Hematopoietic multipotent progenitor cell treated with erythropoietin and hydrocortisone succinate and interleukin-3 and kit ligand, for 17 days (in vitro differentiated cells): ENCODE results near the gene UBE2S.
"Not testable (repeated sequence)": the region's sequence is repeated elsewhere in the genome, so short reads cannot be mapped to it uniquely, and the experiment has no call there.

Experiments used
- DNase-seq: peaks from one replicate; pipeline ENCODE4 v3.0.0-alpha.2; 2015; ENCODE audit warnings: low spot score

The UBE2S gene

GRCh38 chr19:55406091-55406825 lies 1.3 kb downstream of the UBE2S start:
- peak; percentile 46 for DNase-seq

DNA sequence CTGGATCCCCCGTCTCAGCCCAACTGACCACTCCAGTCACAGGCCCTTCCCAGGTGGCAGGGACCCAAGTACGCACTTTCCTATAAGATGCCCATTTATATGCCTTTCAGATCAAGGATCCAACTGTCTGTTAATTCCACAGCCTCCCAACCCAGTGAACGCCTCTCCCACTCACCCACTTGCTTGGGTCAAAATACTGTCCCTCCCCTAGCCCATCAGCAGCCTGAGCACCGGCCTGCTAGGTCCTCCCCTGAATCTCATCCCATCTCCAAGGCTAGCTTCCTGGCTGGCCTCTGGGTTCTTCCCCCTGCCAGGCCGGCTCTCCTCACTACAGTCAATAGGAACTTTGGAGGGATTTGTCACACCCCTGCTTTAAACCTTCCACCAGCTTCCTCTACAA lies 1.9 kb downstream of the UBE2S start:
- DNase-seq: peak; percentile 32

- DNase-seq: no peak
These were observed 5.1 kb downstream of the UBE2S start for GRCh38 chr19:55402509-55402908.

DNA sequence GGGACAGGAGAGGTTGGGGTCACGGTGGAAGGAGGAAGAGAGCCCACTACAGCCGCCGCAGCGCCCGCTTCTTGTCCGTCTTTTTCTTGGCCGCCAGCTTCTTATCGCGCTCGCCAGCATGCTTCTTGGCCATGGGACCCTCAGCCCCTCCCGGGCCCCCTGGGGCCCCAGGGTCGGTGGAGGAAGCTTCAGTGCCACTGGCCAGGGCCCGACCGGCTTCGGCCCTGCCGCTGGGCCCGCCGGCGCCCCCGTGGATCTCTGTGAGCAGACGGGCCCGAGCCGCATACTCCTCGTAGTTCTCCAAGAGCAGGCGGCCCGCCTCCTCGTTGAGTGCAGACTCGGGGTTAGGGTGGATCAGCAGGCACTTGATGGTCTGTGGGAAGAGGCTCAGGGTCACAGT lies 6.2 kb downstream of the UBE2S start:
- DNase-seq: not testable (repeated sequence)

DNA sequence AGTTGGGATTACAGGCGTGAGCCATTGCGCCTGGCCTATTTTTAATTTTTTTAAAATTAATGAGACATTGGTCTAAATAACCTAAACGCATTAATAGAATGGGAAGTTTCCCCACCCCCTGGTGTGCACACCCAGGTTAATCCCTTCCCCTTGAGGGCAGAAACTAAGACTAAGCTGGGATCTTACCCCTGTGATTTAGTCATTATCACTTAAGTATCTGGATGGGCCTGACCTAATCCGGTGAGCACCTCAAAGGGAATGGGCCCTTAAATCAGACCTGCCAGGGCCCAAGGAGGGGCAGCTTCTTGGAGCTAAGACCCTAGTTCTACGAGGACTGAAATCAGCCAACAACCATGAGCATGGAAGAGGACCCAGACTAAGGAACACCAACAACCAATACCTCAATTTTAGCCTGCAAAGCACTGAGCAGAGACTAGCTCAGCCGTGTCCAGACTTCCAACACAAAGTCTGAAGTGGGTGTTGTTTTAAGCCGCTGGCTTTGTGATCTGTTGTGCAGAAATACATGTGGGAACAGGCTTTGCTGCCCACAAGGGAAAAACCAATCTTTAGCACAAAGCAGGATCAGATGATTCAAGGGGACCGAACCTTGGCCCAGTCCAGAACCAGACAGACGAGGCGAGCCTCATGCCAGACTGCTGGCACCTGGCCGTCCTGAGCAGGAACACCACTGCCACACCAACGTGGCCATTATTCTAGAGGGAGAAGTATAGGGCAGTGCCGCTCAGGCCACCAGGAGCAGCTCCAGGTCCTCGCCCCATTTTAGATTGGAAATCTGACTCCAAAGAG lies 7.1 kb downstream of the UBE2S start:
- DNase-seq: no peak

GRCh38 chr19:55398200-55398925 lies 9.2 kb downstream of the UBE2S start:
- DNase-seq: no peak

- no peak for DNase-seq
These were observed 14.5 kb downstream of the UBE2S start for GRCh38 chr19:55392820-55393761.

GRCh38 chr19:55391702-55392615 lies 15.6 kb downstream of the UBE2S start:
- no peak for DNase-seq

DNA sequence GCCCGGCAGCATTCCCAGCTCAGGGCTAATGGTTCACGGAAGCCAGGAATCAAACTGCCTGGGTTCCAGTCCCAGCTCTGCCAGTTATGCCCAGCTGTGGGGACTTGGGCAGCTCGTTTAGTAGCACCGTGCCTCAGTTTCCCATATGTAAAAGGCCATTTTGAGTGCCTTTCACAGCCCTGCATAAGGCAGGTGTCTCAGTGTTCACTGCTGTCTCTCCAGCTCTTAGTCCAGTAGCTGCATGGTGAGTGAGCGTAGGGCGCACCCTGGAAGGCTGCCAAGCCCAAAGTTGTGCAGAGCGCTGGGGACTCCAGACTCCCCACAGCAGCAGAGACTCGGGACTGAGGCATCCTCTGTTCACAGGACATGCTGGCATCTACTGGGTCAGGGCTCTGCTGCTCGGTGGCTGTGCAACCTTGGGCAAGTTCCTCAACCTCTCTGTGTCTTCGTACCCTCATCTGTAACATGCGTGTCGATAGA lies 16.4 kb downstream of the UBE2S start:
- DNase-seq: no peak

GRCh38 chr19:55390461-55390880 lies 17.1 kb downstream of the UBE2S start:
- DNase-seq: no peak

DNA sequence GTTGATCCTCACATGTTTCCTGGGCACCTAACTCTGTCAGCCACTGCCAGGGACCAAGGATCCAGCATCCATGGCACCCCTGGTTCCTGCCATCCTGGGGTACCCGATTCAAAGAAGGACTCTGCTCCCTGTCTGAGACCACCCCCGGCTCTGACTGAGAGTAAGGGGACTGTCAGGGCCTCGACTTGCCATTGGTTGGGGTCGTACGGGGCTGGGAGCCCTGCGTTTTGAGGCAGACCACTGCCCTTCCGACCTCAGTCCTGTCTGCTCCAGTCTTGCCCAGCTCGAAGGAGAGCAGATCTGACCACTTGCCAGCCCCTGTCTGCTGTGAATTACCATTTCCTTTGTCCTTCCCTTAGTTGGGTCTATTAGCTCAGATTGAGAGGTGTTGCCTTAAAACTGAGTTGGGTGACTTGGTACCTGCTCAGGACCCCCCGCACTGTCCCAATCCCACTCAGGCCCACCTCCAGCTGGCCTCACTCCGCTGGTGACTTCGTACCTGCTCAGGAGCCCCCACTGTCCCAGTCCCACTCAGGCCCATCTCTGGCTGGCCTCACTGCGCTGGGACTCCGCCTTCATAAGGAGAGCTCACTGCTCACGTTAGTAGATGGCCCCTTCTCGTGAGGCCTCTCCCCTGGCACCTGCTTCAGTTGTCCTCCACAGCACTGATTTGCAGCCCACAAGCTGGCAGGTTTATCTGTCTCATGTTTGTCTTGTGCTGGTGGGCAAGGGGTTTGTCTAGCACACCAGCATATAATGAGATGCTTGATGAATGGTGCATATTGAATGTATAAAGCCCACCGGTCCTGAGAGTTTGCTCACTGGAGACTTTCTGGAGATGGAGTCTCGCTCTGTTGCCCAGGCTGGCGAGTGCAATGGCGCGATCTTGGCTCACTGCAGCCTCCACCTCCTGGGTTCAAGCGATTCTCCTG lies 17.9 kb downstream of the UBE2S start:
- no peak for DNase-seq

GRCh38 chr19:55387736-55388497 lies 19.7 kb downstream of the UBE2S start:
- DNase-seq: no peak

- no peak for DNase-seq
These were observed 21.1 kb downstream of the UBE2S start for GRCh38 chr19:55386493-55386971.

DNA sequence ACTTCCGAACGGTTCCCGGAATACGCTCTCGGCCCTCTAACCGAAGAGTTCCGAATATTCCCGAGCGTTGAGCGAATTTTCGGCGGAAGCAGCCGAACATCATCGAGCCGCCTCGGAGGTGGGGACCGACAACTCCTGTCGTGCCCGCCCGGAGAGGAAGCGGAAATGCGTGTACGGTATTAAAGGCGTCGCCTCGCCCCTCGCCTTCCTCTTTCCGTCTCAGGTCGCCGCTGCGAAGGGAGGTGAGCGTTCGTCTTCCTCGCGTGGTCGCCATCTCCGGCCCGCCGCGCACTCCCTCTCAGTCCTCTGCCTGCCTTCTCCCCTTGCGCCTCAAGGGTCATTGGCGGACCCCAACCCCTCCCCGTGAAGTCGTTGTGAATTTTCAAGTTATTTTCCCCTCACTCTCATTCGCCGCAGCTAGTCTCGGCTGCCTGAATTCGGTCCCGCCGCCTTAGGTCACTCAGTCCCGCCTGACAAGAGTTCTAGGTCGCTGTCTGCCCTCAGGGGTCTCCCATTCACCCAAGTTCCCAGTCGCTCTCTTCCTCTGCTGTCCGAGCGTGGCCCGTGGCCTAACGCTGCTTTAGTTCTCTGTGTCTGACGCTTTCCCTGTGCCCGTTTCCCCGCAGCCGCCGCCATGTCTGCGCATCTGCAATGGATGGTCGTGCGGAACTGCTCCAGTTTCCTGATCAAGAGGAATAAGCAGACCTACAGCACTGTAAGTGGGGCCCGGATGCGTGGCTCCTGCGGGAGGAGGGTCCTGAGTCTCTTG lies 21.7 kb downstream of the UBE2S start, which contains the start of gene RPL28:
RPL28 (plus strand) TSS at position 209 of the 769 bp plus-strand sequence; CDS start at position 635, 426 bp downstream.
- DNase-seq: peak; percentile 96

- peak; percentile 90 for DNase-seq
These were observed 22.5 kb downstream of the UBE2S start for GRCh38 chr19:55384920-55385723.

- DNase-seq: peak; percentile 26
These were observed 23.3 kb downstream of the UBE2S start, which contains the start of gene TMEM238 for GRCh38 chr19:55384131-55384919. TSS of gene TMEM238 (minus strand) at chr19:55384292. CDS start at chr19:55384259, 33 bp downstream.
